Panc1 (cell line): ENCODE data around the gene TLCD5. TPM values are rescaled to one million over a fixed set of nuclear protein-coding genes. Genes with fewer than 3 reads are reported as not detected.

Experiments used
- ATAC-seq: fragments of 200-7000 bp; cut with Tn5 transposase; 2 replicates; pipeline ENCODE4 v1.9.1; 2020; ENCODE audit warnings: mild to moderate bottlenecking, moderate library complexity
- BruUV-seq: library from RNA; stranded (reverse); fragments of 400-500 nt; replicated peaks from 2 replicates; lab custom pipeline; 2021; lab: Mats Ljungman, UMichigan
- CTCF ChIA-PET: fragments of 300-600 bp; sonication (Branson Sonifier 250); formaldehyde crosslinking; loops from one replicate; lab custom pipeline; 2022; ENCODE audit warnings: antibody characterized with exemption; lab: Charles Lee
- POLR2A ChIA-PET: fragments of 300-600 bp; sonication (Branson Sonifier 250); formaldehyde crosslinking; loops from one replicate; lab custom pipeline; 2022; ENCODE audit warnings: antibody characterized with exemption; lab: Charles Lee
- DNase-seq: peaks from one replicate; pipeline ENCODE4 v3.0.0-alpha.2; 2010; ENCODE audit warnings: low read depth, low spot score
- H3K27ac ChIP-seq: 2 replicates; pipeline ENCODE4 v1.5.1; 2011; ENCODE audit warnings: mild to moderate bottlenecking, low read length, inconsistent platforms
- H3K27me3 ChIP-seq: fragments of 200-500 bp; sonication (Bioruptor generic); 2 replicates; pipeline ENCODE4 v1.6.0; 2014; ENCODE audit warnings: low read length, inconsistent platforms; ENCODE audit not compliant: control insufficient read depth, insufficient read depth
- H3K36me3 ChIP-seq: fragments of 200-500 bp; sonication (Bioruptor generic); 2 replicates; pipeline ENCODE4 v1.5.1; 2014; ENCODE audit warnings: inconsistent platforms, mild to moderate bottlenecking, low read length, moderate library complexity; ENCODE audit not compliant: control insufficient read depth, insufficient read depth
- H3K4me1 ChIP-seq: 2 replicates; pipeline ENCODE4 v1.5.1; 2011; ENCODE audit warnings: inconsistent platforms, mild to moderate bottlenecking, low read length, moderate library complexity; ENCODE audit not compliant: control insufficient read depth, insufficient read depth
- H3K4me3 ChIP-seq, 2 experiments: 2 replicates each; pipeline ENCODE4 v1.5.1; 2011 to 2012; ENCODE audit warnings: low read depth in 2 of 2, low read length in 2 of 2, mild to moderate bottlenecking in 2 of 2, inconsistent platforms in 1 of 2, moderate library complexity in 1 of 2
- H3K9me3 ChIP-seq: fragments of 200-500 bp; sonication (Bioruptor generic); 2 replicates; pipeline ENCODE4 v1.5.1; 2014; ENCODE audit warnings: low read depth, mild to moderate bottlenecking, inconsistent platforms, low read length, moderate library complexity; ENCODE audit not compliant: control insufficient read depth, insufficient read depth
- CTCF ChIP-seq: fragments of 450-650 bp; IDR thresholded peaks from 2 replicates; pipeline ENCODE4 v1.5.1; 2017; ENCODE audit warnings: mild to moderate bottlenecking
- POLR2AphosphoS5 ChIP-seq: IDR thresholded peaks from 2 replicates; pipeline ENCODE4 v1.6.1; 2012; ENCODE audit warnings: mild to moderate bottlenecking, low read depth, low read length, moderate library complexity
- SIN3A ChIP-seq: IDR thresholded peaks from 2 replicates; pipeline ENCODE4 v1.6.1; 2012; ENCODE audit warnings: low read depth, mild to moderate bottlenecking, low read length, moderate library complexity, borderline replicate concordance; ENCODE audit not compliant: insufficient read depth
- TCF7L2 ChIP-seq: IDR thresholded peaks from 2 replicates; pipeline ENCODE4 v1.6.1; 2011; ENCODE audit warnings: mild to moderate bottlenecking, low read depth, low read length, inconsistent platforms
- in situ Hi-C: cut with HindIII; loops from 2 replicates; pipeline ENCODE4 v1.10.0; 2016; ENCODE audit warnings: low sequenced_read_pairs, low pct_unique_long_range_greater_than_20kb
- intact Hi-C: fragments of 100-400 bp; cut with micrococcal nuclease; formaldehyde crosslinking; loops from one replicate; pipeline ENCODE4 v1.10.0; 2022; ENCODE audit not compliant: unreplicated experiment
- total RNA-seq: library from RNA; stranded (reverse); gene quantifications from one replicate; pipeline ENCODE4 v1.2.1, GENCODE V29; 2021; ENCODE audit not compliant: unreplicated experiment
- TF ChIP-seq, protein P1 (sequence below), 2 experiments: IDR thresholded peaks; 2 replicates each; pipeline ENCODE4 v1.6.1; 2011 to 2012; ENCODE audit warnings: low read depth in 2 of 2, control low read depth in 1 of 2, low read length in 1 of 2, mild to moderate bottlenecking in 1 of 2, moderate library complexity in 1 of 2; ENCODE audit not compliant: insufficient read depth in 1 of 2

TLCD5 gene
- total RNA-seq, 1 experiment from 2014 or later = 22.8 TPM

DNA sequence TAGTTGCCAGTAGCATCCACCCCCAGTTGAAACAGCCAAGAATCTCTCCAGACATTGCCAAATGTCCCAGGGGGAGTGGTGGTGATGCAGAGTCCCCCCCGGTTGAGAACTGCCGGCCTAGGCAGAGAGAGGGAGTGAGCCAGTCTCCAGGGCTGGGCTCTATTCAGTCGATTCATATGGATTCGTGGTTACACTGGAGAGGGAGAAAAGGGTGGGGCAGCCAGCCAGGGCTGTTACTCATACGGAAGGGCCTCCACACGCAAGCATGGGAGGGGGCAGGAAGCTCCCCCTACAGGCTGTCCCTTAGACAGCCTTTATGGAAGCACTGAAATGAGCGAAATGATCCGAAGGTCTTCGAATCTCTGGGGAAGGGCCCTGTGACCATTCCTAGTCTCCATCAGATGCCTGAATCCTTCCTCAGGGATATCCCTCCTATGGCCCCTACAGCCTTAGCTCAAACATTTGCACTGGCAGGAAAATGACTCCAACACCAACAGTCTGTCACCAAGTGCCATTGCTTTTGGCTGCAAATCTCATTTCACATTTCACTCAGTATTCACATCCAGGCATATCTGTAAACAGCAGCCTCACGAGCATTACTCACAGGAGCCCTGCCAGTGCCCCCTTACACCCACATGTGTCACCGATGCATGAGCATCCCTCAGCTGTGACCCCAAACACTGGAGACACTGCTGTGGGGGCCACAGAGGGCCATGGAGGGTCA, 18.4 kb upstream of the TLCD5 start:
- TF ChIP-seq, protein P1, sequence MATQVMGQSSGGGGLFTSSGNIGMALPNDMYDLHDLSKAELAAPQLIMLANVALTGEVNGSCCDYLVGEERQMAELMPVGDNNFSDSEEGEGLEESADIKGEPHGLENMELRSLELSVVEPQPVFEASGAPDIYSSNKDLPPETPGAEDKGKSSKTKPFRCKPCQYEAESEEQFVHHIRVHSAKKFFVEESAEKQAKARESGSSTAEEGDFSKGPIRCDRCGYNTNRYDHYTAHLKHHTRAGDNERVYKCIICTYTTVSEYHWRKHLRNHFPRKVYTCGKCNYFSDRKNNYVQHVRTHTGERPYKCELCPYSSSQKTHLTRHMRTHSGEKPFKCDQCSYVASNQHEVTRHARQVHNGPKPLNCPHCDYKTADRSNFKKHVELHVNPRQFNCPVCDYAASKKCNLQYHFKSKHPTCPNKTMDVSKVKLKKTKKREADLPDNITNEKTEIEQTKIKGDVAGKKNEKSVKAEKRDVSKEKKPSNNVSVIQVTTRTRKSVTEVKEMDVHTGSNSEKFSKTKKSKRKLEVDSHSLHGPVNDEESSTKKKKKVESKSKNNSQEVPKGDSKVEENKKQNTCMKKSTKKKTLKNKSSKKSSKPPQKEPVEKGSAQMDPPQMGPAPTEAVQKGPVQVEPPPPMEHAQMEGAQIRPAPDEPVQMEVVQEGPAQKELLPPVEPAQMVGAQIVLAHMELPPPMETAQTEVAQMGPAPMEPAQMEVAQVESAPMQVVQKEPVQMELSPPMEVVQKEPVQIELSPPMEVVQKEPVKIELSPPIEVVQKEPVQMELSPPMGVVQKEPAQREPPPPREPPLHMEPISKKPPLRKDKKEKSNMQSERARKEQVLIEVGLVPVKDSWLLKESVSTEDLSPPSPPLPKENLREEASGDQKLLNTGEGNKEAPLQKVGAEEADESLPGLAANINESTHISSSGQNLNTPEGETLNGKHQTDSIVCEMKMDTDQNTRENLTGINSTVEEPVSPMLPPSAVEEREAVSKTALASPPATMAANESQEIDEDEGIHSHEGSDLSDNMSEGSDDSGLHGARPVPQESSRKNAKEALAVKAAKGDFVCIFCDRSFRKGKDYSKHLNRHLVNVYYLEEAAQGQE (IDR thresholded peaks at IDR 0.05; ENCODE audit: insufficient read depth in 1 of 2, low read depth in 2 of 2, low read length in 1 of 2) = no peak
- TF ChIP-seq POLR2AphosphoS5 (no peak), CTCF (no peak), TCF7L2 (no peak), SIN3A (no peak)
- Histone ChIP-seq H3K27me3 (no peaks in the 10 kb centered on the region), H3K4me3 (no peak overlapping the region), H3K9me3 (no peaks in the 10 kb centered on the region), H3K4me1 (no peaks in the 10 kb centered on the region), H3K36me3 (no peaks in the 10 kb centered on the region), H3K27ac (no peak overlapping the region)
- ChIA-PET POLR2A (no interaction called here), CTCF (no interaction called here)
- ATAC-seq = peak; percentile 43; the same call in 1 of the 2 replicates
- no peak for DNase-seq
- BruUV-seq = no TSS peak
- intact Hi-C loops = no loop called here
- in situ Hi-C loops = no loop called here

DNA sequence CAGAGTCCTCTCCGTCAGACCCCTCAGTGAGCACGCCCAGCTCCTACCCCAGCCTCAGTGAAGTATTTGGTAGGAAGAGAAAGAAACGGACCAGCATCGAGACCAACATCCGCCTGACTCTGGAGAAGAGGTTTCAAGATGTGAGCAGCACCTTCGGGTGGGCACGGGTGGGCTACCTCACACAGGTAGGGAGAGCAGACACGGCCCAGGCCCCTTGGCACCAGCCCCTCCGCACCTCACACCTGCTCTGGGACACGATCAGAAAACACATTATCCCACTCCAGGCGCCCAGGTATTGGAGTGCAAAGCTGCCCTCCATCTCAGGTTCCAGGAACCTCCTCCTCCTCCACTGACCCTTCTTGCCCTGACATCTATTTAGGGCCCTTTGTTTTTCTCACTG, 17.6 kb upstream of the TLCD5 start:
- no peaks in the 10 kb centered on the region for H3K9me3 ChIP-seq
- BruUV-seq = no TSS peak
- no peaks in the 10 kb centered on the region for H3K27me3 ChIP-seq
- H3K4me3 ChIP-seq = no peak overlapping the region
- H3K27ac ChIP-seq = no peak overlapping the region
- ChIA-PET POLR2A (no interaction called here), CTCF (no interaction called here)
- intact Hi-C loops = no loop called here
- in situ Hi-C loops = no loop called here
- no peaks in the 10 kb centered on the region for H3K4me1 ChIP-seq
- ATAC-seq (no peak), DNase-seq (no peak)
- no peak for TF ChIP-seq SIN3A
- TF ChIP-seq TCF7L2 = no peak
- TF ChIP-seq, protein P1 (IDR thresholded peaks at IDR 0.05; ENCODE audit: insufficient read depth in 1 of 2, low read depth in 2 of 2, low read length in 1 of 2) = no peak
- TF ChIP-seq POLR2AphosphoS5 = no peak
- no peak for TF ChIP-seq CTCF
- H3K36me3 ChIP-seq = no peaks in the 10 kb centered on the region
